OCI-LY1 (cell line): ENCODE results near the gene HOXD8.

Experiments used
- H2AFZ ChIP-seq: fragments of 200-600 bp; sonication (generic), shearing (Covaris generic); 2 replicates; pipeline ENCODE4 v1.6.0; 2014; ENCODE audit warnings: antibody characterized with exemption, mild to moderate bottlenecking, low read length
- H3F3A ChIP-seq: fragments of 200-600 bp; sonication (generic), shearing (Covaris generic); 2 replicates; pipeline ENCODE4 v1.6.0; 2014; ENCODE audit warnings: mild to moderate bottlenecking, antibody characterized with exemption, low read length, moderate library complexity; ENCODE audit not compliant: insufficient read depth
- H3K27ac ChIP-seq: fragments of 200-600 bp; sonication (generic); 2 replicates; pipeline ENCODE4 v1.5.1; 2014; ENCODE audit warnings: low read length, mixed run types, mild to moderate bottlenecking, low read depth; ENCODE audit not compliant: poor library complexity, severe bottlenecking
- H3K27me3 ChIP-seq: fragments of 200-600 bp; sonication (generic); 2 replicates; pipeline ENCODE4 v1.6.0; 2014; ENCODE audit warnings: antibody characterized with exemption, mild to moderate bottlenecking, low read length, moderate library complexity; ENCODE audit not compliant: insufficient read depth
- H3K36me3 ChIP-seq: fragments of 200-600 bp; sonication (generic); 2 replicates; pipeline ENCODE4 v1.6.1; 2014; ENCODE audit warnings: mild to moderate bottlenecking, antibody characterized with exemption, low read length, moderate library complexity, mixed read lengths; ENCODE audit not compliant: insufficient read depth
- H3K4me1 ChIP-seq: fragments of 200-600 bp; sonication (generic); 2 replicates; pipeline ENCODE4 v1.5.1; 2014; ENCODE audit warnings: mild to moderate bottlenecking, low read length, moderate library complexity; ENCODE audit not compliant: insufficient read depth, severe bottlenecking
- H3K4me2 ChIP-seq: fragments of 200-600 bp; sonication (generic), shearing (Covaris generic); 2 replicates; pipeline ENCODE4 v1.6.1; 2014; ENCODE audit warnings: low read length
- H3K4me3 ChIP-seq: fragments of 200-600 bp; sonication (generic); 2 replicates; pipeline ENCODE4 v1.5.1; 2014; ENCODE audit warnings: low read length, low read depth, mild to moderate bottlenecking, mixed read lengths; ENCODE audit not compliant: poor library complexity, severe bottlenecking
- H3K79me2 ChIP-seq: fragments of 200-600 bp; shearing (Covaris generic); 2 replicates; pipeline ENCODE4 v1.6.1; 2016; ENCODE audit warnings: mixed run types, low read length, mixed read lengths; ENCODE audit not compliant: insufficient read depth
- H3K9ac ChIP-seq: fragments of 200-600 bp; sonication (generic), shearing (Covaris generic); 2 replicates; pipeline ENCODE4 v1.6.1; 2014; ENCODE audit warnings: mild to moderate bottlenecking, low read length, mixed read lengths
- H3K9me2 ChIP-seq: fragments of 200-600 bp; sonication (generic), shearing (Covaris generic); 2 replicates; pipeline ENCODE4 v1.6.1; 2014; ENCODE audit warnings: low read depth, mild to moderate bottlenecking, low read length, mixed read lengths
- H3K9me3 ChIP-seq: fragments of 200-600 bp; shearing (Covaris generic); 2 replicates; pipeline ENCODE4 v1.6.1; 2014; ENCODE audit warnings: low read length, mixed read lengths
- H4K20me1 ChIP-seq: fragments of 200-600 bp; sonication (generic), shearing (Covaris generic); 2 replicates; pipeline ENCODE4 v1.6.0; 2016; ENCODE audit warnings: mild to moderate bottlenecking, low read length; ENCODE audit not compliant: insufficient read depth
- EZH2 ChIP-seq: fragments of 200-600 bp; sonication (generic), shearing (Covaris generic); IDR thresholded peaks from 2 replicates; pipeline ENCODE4 v1.8.0; 2017; ENCODE audit warnings: borderline replicate concordance, mixed run types, mild to moderate bottlenecking, antibody characterized with exemption, low read length, moderate library complexity, mixed read lengths
- TF ChIP-seq, protein P1 (sequence below): fragments of 200-600 bp; sonication (generic), shearing (Covaris generic); IDR thresholded peaks from 2 replicates; pipeline ENCODE4 v1.5.1; 2017; ENCODE audit warnings: mild to moderate bottlenecking, antibody characterized with exemption, low read length, moderate library complexity, mixed read lengths

Gene HOXD8

DNA sequence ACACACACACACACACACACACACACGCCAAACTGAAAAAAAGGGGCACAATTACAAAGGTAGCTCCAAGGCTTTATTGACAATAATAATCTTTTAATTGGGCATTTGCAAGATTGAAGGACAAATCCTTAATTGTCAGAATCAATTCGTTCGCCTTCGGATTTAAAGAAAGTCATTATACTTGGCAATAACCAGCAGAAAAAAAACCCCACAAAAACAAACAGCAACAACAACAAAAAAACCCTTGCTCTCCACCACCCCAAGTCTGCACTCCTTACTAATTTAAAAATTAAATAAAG, 1.8 kb upstream of the HOXD8 start:
- Histone ChIP-seq H3K9me3 (no peaks in the 10 kb centered on the region), H3K9ac (no peak overlapping the region), H2AFZ (no peak overlapping the region), H3F3A (no peaks in the 10 kb centered on the region), H3K4me3 (no peak overlapping the region), H4K20me1 (no peaks in the 10 kb centered on the region), H3K36me3 (no peaks in the 10 kb centered on the region), H3K27ac (no peak overlapping the region), H3K4me1 (no peaks in the 10 kb centered on the region), H3K27me3 (no peaks in the 10 kb centered on the region; the same call in none of the 2 replicates), H3K79me2 (no peaks in the 10 kb centered on the region), H3K9me2 (no peaks in the 10 kb centered on the region), H3K4me2 (no peak overlapping the region)
- no peak for TF ChIP-seq EZH2
- TF ChIP-seq, protein P1, sequence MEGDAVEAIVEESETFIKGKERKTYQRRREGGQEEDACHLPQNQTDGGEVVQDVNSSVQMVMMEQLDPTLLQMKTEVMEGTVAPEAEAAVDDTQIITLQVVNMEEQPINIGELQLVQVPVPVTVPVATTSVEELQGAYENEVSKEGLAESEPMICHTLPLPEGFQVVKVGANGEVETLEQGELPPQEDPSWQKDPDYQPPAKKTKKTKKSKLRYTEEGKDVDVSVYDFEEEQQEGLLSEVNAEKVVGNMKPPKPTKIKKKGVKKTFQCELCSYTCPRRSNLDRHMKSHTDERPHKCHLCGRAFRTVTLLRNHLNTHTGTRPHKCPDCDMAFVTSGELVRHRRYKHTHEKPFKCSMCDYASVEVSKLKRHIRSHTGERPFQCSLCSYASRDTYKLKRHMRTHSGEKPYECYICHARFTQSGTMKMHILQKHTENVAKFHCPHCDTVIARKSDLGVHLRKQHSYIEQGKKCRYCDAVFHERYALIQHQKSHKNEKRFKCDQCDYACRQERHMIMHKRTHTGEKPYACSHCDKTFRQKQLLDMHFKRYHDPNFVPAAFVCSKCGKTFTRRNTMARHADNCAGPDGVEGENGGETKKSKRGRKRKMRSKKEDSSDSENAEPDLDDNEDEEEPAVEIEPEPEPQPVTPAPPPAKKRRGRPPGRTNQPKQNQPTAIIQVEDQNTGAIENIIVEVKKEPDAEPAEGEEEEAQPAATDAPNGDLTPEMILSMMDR, result no peak

DNA sequence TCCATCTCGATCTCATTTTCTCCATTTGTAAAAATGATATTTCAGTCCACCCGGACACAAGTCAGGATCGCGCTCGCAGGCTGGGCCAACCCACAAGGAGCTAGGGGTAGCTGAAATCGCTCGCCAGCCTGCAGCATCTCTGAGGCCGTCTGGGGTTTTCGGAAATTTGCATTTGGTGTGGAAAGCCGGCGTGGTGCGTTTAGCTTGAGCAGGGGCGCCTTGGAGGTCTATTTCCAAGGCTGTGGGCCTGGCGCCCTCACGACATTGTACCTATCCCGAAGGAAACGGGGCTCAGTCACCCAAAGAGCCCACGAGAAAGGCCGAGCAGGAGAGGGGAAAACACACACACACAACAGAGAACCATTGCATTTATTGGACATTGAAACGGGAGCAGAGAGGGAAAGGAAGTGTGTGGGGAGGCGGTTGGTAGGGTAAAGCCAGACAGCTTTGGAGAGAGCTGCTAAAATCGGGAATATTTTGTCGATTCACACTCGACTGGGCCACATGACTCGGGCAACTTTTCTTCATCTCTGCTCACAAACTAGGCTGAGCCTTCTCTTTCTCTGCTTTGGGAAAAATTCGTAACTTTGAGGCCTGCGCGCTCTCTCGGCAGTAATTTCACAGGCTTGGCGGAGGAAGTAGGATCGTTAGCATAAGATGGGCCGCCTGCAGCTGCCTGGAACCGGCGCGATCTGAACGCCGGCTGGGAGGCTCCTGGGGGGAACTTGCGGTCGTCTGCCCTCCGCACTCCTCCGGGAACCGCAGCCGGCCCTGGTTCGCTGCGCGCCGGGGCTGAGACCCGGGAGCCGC, 1.1 kb upstream of the HOXD8 start:
- Histone ChIP-seq H3K27me3 (no peaks in the 10 kb centered on the region; the same call in none of the 2 replicates), H3K4me1 (no peaks in the 10 kb centered on the region), H3K9me3 (no peaks in the 10 kb centered on the region), H3K79me2 (no peaks in the 10 kb centered on the region), H2AFZ (no peak overlapping the region), H3K4me3 (no peak overlapping the region), H3K36me3 (no peaks in the 10 kb centered on the region), H3K4me2 (no peak overlapping the region), H3K27ac (no peak overlapping the region), H3K9me2 (no peaks in the 10 kb centered on the region), H3F3A (no peaks in the 10 kb centered on the region), H3K9ac (no peak overlapping the region), H4K20me1 (no peaks in the 10 kb centered on the region)
- TF ChIP-seq, protein P1, result no peak
- TF ChIP-seq EZH2, result no peak

DNA sequence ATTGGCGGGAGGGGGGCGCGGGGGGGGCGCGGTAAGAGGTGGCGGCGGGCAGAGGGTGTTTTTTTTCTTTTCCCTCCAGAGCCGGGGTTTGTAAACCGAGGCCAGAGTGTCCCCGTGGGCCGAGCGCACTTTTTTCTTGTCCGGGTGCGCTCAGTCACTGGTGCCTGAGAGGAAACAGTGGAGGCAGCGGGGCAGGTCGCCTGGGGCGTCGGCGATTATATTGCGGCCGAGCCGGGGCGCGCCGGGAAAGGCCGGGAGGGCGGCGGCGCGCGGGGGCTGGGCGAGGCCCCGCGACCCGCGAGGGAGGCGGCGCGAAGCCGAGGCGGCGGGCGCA, 275 bp downstream of the HOXD8 start:
- Histone ChIP-seq H3K36me3 (no peaks in the 10 kb centered on the region), H3K4me2 (no peak overlapping the region), H3K27me3 (no peaks in the 10 kb centered on the region; the same call in none of the 2 replicates), H3K79me2 (no peaks in the 10 kb centered on the region), H3F3A (no peaks in the 10 kb centered on the region), H3K27ac (no peak overlapping the region), H3K4me3 (no peak overlapping the region), H2AFZ (no peak overlapping the region), H3K9me2 (no peaks in the 10 kb centered on the region), H4K20me1 (no peaks in the 10 kb centered on the region), H3K4me1 (no peaks in the 10 kb centered on the region), H3K9me3 (no peaks in the 10 kb centered on the region), H3K9ac (no peak overlapping the region)
- TF ChIP-seq, protein P1, result no peak
- no peak for TF ChIP-seq EZH2
